ENCODE data around the gene CALML6.

GRCh38 chr1:1950940-1951339 is 35.9 kb downstream of the CALML6 start:
- TF ChIP-seq, protein P1, sequence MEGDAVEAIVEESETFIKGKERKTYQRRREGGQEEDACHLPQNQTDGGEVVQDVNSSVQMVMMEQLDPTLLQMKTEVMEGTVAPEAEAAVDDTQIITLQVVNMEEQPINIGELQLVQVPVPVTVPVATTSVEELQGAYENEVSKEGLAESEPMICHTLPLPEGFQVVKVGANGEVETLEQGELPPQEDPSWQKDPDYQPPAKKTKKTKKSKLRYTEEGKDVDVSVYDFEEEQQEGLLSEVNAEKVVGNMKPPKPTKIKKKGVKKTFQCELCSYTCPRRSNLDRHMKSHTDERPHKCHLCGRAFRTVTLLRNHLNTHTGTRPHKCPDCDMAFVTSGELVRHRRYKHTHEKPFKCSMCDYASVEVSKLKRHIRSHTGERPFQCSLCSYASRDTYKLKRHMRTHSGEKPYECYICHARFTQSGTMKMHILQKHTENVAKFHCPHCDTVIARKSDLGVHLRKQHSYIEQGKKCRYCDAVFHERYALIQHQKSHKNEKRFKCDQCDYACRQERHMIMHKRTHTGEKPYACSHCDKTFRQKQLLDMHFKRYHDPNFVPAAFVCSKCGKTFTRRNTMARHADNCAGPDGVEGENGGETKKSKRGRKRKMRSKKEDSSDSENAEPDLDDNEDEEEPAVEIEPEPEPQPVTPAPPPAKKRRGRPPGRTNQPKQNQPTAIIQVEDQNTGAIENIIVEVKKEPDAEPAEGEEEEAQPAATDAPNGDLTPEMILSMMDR (IDR thresholded peaks at IDR 0.05): no peak
- TF ChIP-seq EZH2 (IDR thresholded peaks at IDR 0.05): no peak

Data from neural progenitor cell (in vitro differentiated cells).